Measurements from ENCODE around the gene EIF3B. TPM values are rescaled to one million over a fixed set of nuclear protein-coding genes. Genes with fewer than 3 reads are reported as not detected.

EIF3B gene
- total and polyA plus RNA-seq, 3 donors from 2014 or later = 165 to 263 (median 237) TPM

DNA sequence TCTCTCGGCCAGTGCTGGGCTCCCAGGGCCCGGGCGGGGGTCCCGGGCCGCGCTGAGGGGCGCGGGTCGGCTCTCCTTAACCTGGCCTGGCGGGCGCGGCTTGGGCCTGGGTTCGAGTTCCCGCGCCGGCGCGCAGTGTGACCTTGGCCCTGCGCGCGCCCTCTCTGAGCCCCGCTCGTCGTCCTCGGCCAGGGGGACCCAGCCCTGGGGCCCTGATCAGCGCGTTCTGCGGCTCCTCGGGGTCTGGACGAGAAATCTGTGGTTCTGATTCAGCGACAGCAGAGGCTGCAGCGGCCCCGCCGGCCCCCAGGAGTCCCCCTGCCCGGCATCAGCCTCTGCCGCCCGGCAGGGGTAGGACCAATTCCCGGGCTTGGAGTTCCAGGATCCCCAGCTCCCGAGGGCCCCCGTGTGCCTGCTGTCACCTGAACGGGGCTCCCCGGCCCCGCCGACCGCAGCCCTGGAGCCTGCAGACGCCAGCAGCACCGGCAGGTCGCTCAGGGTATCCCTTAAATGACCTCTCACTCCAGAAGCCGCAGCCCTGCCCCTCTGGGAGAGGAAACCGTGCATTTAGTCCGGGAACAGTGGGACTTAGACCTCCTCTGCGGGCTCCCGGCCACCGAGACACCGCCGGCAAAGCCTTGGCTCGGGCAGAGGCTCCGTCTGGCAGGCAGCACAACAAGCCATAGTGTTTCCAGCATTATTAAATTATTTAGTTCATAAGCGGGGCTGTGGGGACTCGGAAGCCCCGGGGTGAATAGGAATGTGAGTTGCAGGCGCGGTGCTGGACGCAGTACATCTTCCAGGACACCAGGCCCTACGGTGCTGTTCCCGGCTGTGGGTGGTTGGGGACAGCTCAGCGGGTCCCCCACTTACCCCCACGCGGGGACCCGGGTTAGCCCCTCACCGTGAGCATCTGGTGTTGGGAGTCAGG lies 49.4 kb downstream of the EIF3B start:
- H3K4me1 ChIP-seq = peaks cover 54% of the 10 kb centered on the region
- intact Hi-C loops (cut with DNase I; ENCODE audit: low total_unique reads) = no loop called here

DNA sequence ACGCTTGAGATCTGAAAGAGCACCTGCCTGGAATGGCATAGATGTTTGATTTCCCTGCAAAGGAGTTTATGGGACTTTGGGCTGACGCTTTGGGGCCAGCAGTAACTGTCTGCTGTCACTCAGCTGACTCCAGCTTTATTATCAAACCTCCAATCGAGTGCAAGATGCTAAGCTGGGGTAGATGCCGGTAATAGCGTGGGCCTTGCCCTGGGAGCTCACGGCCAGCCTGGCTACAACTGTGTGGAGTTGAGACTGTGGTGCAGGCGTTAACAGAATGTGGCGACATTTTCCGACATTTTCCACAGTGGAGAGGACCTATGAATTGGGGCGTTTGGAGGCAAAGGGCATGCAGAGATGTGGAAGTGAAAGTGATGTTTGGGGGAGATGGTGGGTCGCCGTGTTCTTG lies 50.1 kb downstream of the EIF3B start:
- H3K27me3 ChIP-seq = no peaks in the 10 kb centered on the region
- TF ChIP-seq, protein P1, sequence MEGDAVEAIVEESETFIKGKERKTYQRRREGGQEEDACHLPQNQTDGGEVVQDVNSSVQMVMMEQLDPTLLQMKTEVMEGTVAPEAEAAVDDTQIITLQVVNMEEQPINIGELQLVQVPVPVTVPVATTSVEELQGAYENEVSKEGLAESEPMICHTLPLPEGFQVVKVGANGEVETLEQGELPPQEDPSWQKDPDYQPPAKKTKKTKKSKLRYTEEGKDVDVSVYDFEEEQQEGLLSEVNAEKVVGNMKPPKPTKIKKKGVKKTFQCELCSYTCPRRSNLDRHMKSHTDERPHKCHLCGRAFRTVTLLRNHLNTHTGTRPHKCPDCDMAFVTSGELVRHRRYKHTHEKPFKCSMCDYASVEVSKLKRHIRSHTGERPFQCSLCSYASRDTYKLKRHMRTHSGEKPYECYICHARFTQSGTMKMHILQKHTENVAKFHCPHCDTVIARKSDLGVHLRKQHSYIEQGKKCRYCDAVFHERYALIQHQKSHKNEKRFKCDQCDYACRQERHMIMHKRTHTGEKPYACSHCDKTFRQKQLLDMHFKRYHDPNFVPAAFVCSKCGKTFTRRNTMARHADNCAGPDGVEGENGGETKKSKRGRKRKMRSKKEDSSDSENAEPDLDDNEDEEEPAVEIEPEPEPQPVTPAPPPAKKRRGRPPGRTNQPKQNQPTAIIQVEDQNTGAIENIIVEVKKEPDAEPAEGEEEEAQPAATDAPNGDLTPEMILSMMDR (IDR thresholded peaks at IDR 0.05) = no peak
- no peak for TF ChIP-seq POLR2A (IDR thresholded peaks at IDR 0.05)
- peak overlapping the region; percentile 88 to 92 for H3K4me3 ChIP-seq
- no peak for DNase-seq
- H3K4me1 ChIP-seq = peaks cover 52% of the 10 kb centered on the region
- H3K27ac ChIP-seq = peak overlapping the region; percentile 83 to 86
- H3K9me3 ChIP-seq = no peaks in the 10 kb centered on the region
- intact Hi-C loops (cut with DNase I; ENCODE audit: low total_unique reads) = no loop called here
- no peaks in the 10 kb centered on the region for H3K36me3 ChIP-seq (ENCODE audit: low read depth, missing control alignments)
- 40 to 49% methylated on average over 12 of the region's 12 CpGs for WGBS, 2 donors

More for the DNA sequence above, 49.4 kb downstream of the EIF3B start:
- no peaks in the 10 kb centered on the region for H3K9me3 ChIP-seq
- DNase-seq = peak; percentile 42
- WGBS, 2 donors = 0 to 1% methylated on average over 2 to 58 of the region's 71 CpGs
- TF ChIP-seq, protein P1 (IDR thresholded peaks at IDR 0.05) = no peak
- no peak for TF ChIP-seq POLR2A (IDR thresholded peaks at IDR 0.05)
- no peaks in the 10 kb centered on the region for H3K27me3 ChIP-seq
- H3K36me3 ChIP-seq (ENCODE audit: low read depth, missing control alignments) = no peaks in the 10 kb centered on the region
- H3K27ac ChIP-seq = peak overlapping the region; percentile 83 to 86
- peak overlapping the region; percentile 88 to 92 for H3K4me3 ChIP-seq

DNA sequence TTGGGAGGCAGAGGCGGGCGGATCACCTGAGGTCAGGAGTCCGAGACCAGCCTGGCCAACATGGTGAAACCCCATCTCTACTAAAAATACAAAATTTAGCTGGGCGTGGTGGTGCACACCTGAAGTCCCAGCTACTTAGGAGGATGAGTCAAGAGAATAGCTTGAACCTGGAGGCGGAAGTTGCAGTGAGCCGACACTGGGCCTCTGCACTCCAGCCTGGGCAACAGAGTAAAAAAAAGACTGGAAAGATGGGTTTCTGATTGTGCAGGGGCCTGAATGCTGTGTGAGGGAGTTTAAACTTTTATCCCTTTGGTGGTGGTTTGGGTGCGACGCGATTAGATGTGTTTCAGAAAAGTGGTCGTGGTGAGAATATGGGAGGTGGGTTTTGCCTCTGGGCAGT lies 50.6 kb downstream of the EIF3B start:
- no peaks in the 10 kb centered on the region for H3K9me3 ChIP-seq
- DNase-seq = no peak
- no peaks in the 10 kb centered on the region for H3K36me3 ChIP-seq (ENCODE audit: low read depth, missing control alignments)
- TF ChIP-seq POLR2A (IDR thresholded peaks at IDR 0.05) = no peak
- TF ChIP-seq, protein P1 (IDR thresholded peaks at IDR 0.05) = no peak
- H3K4me3 ChIP-seq = no peak overlapping the region
- 75 to 86% methylated on average over 10 of the region's 10 CpGs for WGBS, 2 donors
- no peaks in the 10 kb centered on the region for H3K27me3 ChIP-seq
- H3K4me1 ChIP-seq = peaks cover 50% of the 10 kb centered on the region
- intact Hi-C loops (cut with DNase I; ENCODE audit: low total_unique reads) = no loop called here
- H3K27ac ChIP-seq = no peak overlapping the region

DNA sequence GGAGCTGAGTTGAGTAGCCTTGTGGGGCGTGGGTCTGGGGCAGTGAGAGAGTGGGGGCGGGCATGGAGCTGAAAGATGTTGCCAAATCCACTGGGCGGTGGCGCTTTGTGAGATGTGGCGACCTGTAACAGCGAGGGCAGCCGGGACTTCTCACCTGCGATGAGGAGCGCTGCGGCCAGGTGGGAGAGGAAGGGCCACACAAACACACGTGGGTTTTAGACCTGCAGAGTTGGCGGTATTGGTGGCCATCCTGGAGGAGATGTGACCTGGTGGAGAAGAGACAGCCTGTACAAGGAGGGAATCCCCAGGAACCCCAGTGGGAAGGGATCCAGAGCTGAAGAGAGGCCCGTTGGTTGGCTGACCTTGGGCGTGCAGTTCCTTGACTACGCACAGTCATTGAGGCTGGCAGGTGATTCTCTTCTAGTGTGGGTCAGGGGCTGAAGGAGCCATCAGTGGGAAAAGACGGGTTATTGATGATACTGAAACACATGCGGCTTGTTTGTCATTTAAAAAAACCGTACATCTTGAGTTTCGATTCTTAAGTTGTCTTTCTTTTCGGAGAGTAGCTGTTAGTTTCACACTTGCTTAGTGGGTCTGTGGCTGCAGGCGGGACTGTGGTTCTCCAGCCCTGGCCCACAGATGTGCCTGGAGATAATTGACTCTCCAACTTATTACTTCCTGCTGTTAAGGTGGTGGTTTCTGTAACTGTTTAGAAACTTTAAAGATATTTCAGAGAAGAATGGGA lies 51.1 kb downstream of the EIF3B start:
- Histone ChIP-seq H3K36me3 (ENCODE audit: low read depth, missing control alignments) (no peaks in the 10 kb centered on the region), H3K27ac (no peak overlapping the region), H3K9me3 (no peaks in the 10 kb centered on the region), H3K4me3 (no peak overlapping the region), H3K4me1 (peaks cover 48% of the 10 kb centered on the region), H3K27me3 (no peaks in the 10 kb centered on the region)
- no peak for DNase-seq
- no peak for TF ChIP-seq POLR2A (IDR thresholded peaks at IDR 0.05)
- TF ChIP-seq, protein P1 (IDR thresholded peaks at IDR 0.05) = no peak
- WGBS, 2 donors = 76 to 77% methylated on average over 21 of the region's 21 CpGs
- intact Hi-C loops (cut with DNase I; ENCODE audit: low total_unique reads) = no loop called here

Measured in testis (tissue), 3 donors.